Endothelial cell of umbilical vein (primary cell): ENCODE results near the gene CDK5R2. TPM values are rescaled to one million over a fixed set of nuclear protein-coding genes. Genes with fewer than 3 reads are reported as not detected.

Experiments used
- BruUV-seq: library from RNA; stranded (reverse); fragments of 400-500 nt; replicated peaks from 2 replicates; lab custom pipeline; 2021; lab: Mats Ljungman, UMichigan
- CTCF ChIA-PET: fragments of 300-600, 350-600 bp; sonication (Branson Sonifier 250); formaldehyde crosslinking; loops from one replicate; lab custom pipeline; 2021; ENCODE audit warnings: antibody characterized with exemption, inconsistent platforms; lab: Charles Lee
- POLR2A ChIA-PET: fragments of 300-600, 350-600 bp; sonication (Branson Sonifier 250); formaldehyde crosslinking; loops from one replicate; lab custom pipeline; 2021; ENCODE audit warnings: antibody characterized with exemption, inconsistent platforms; lab: Charles Lee
- DNase-seq: peaks from one replicate; pipeline ENCODE4 v3.0.0-alpha.2; 2011; ENCODE audit warnings: low read depth, low spot score
- FAIRE-seq: peaks from 2 replicates; lab custom pipeline; 2011; peaks lifted over from hg19 to GRCh38; lab: Jason Lieb, UNC
- H2AFZ ChIP-seq: 2 replicates; pipeline ENCODE4 v1.6.0; 2012; ENCODE audit warnings: low read depth, low read length, control low read depth, inconsistent platforms
- H3K27ac ChIP-seq: 2 replicates; pipeline ENCODE4 v1.5.1; 2011; ENCODE audit warnings: low read depth, mild to moderate bottlenecking, control low read depth, low read length, moderate library complexity; ENCODE audit not compliant: insufficient read depth
- H3K27me3 ChIP-seq, 2 experiments: 2 replicates each; pipeline versions ENCODE4 v1.6.0 to v1.6.1; 2011; ENCODE audit warnings: low read length in 2 of 2, mixed read lengths in 1 of 2; ENCODE audit not compliant: control insufficient read depth in 2 of 2, insufficient read depth in 2 of 2
- H3K36me3 ChIP-seq, 2 experiments: 2 replicates in 1 of 2; 3 replicates in 1 of 2; pipeline ENCODE4 v1.5.1; 2011; ENCODE audit warnings: low read length in 2 of 2, mild to moderate bottlenecking in 1 of 2, moderate library complexity in 1 of 2; ENCODE audit not compliant: control insufficient read depth in 2 of 2, insufficient read depth in 2 of 2; ENCODE audit errors: extremely low read depth in 1 of 2
- H3K4me1 ChIP-seq: 3 replicates; pipeline ENCODE4 v1.5.1; 2011; ENCODE audit warnings: mild to moderate bottlenecking, low read length; ENCODE audit not compliant: control insufficient read depth, insufficient read depth; ENCODE audit errors: extremely low read depth
- H3K4me2 ChIP-seq: 2 replicates; pipeline ENCODE4 v1.6.1; 2011; ENCODE audit warnings: low read length, control low read depth, mixed read lengths; ENCODE audit not compliant: insufficient read depth
- H3K4me3 ChIP-seq, 3 experiments: fragments of 200-600 bp in 1 of 3; sonication (generic), shearing (Covaris generic) in 1 of 3; replicated peaks in 1 of 3; 2 replicates each; pipeline ENCODE4 v1.5.1; 2011 to 2016; ENCODE audit warnings: control low read depth in 3 of 3, low read length in 3 of 3, mild to moderate bottlenecking in 2 of 3, inconsistent platforms in 1 of 3, low read depth in 1 of 3, moderate library complexity in 1 of 3; ENCODE audit not compliant: insufficient read depth in 1 of 3
- H3K79me2 ChIP-seq: 2 replicates; pipeline ENCODE4 v1.6.0; 2012; ENCODE audit warnings: low read length, inconsistent platforms; ENCODE audit not compliant: control insufficient read depth, insufficient read depth
- H3K9ac ChIP-seq: replicated peaks from 2 replicates; pipeline ENCODE3; 2011; ENCODE audit warnings: low read length, control low read depth; ENCODE audit not compliant: insufficient read depth; ENCODE audit errors: extremely low read depth
- H3K9me1 ChIP-seq: replicated peaks from 3 replicates; pipeline ENCODE4 v1.6.0; 2011; ENCODE audit warnings: mild to moderate bottlenecking, low read length; ENCODE audit not compliant: control insufficient read depth, insufficient read depth; ENCODE audit errors: extremely low read depth
- H3K9me3 ChIP-seq: replicated peaks from 2 replicates; pipeline ENCODE4 v1.5.1; 2012; ENCODE audit warnings: low read length, inconsistent platforms; ENCODE audit not compliant: control insufficient read depth, insufficient read depth
- H4K20me1 ChIP-seq: replicated peaks from 2 replicates; pipeline ENCODE3; 2011; ENCODE audit warnings: mild to moderate bottlenecking, low read length; ENCODE audit not compliant: control insufficient read depth, insufficient read depth; ENCODE audit errors: extremely low read depth
- CTCF ChIP-seq, 2 donors: IDR thresholded peaks; 1 replicate in 1 of 2; 2 replicates in 1 of 2; pipeline ENCODE4 v1.5.1; 2011; ENCODE audit warnings: low read length in 2 of 2, mild to moderate bottlenecking in 2 of 2, moderate library complexity in 2 of 2, control low read depth in 1 of 2, inconsistent platforms in 1 of 2, low read depth in 1 of 2; ENCODE audit not compliant: insufficient read depth in 1 of 2; ENCODE audit errors: extremely low read depth in 1 of 2
- EZH2 ChIP-seq: IDR thresholded peaks from 2 replicates; pipeline ENCODE4 v1.6.1; 2012; ENCODE audit warnings: borderline replicate concordance, low read depth, mild to moderate bottlenecking, moderate library complexity, low read length, inconsistent platforms; ENCODE audit not compliant: severe bottlenecking
- FOS ChIP-seq: IDR thresholded peaks from 2 replicates; pipeline ENCODE4 v1.6.1; 2011; ENCODE audit warnings: mild to moderate bottlenecking, low read length, moderate library complexity, borderline replicate concordance; ENCODE audit not compliant: insufficient read depth
- JUN ChIP-seq: IDR thresholded peaks from 2 replicates; pipeline ENCODE4 v1.6.1; 2011; ENCODE audit warnings: borderline replicate concordance, low read depth; ENCODE audit not compliant: insufficient read length, insufficient read depth
- POLR2A ChIP-seq: IDR thresholded peaks from 2 replicates; pipeline ENCODE4 v1.6.1; 2012; ENCODE audit warnings: low read depth, mild to moderate bottlenecking, control low read depth, low read length
- POLR2AphosphoS5 ChIP-seq: IDR thresholded peaks from 2 replicates; pipeline ENCODE4 v1.6.1; 2012; ENCODE audit warnings: low read depth, mild to moderate bottlenecking, control low read depth, low read length, moderate library complexity; ENCODE audit not compliant: insufficient read depth
- dilution Hi-C: fragments of 300-500 bp; cut with MboI; formaldehyde crosslinking; loops from one replicate; pipeline ENCODE4 v1.15.0; 2019; ENCODE audit warnings: low sequenced_read_pairs; ENCODE audit not compliant: extremely low pct_ligation_motif_present
- intact Hi-C: fragments of 100-400 bp; cut with micrococcal nuclease; formaldehyde crosslinking; loops from one replicate; pipeline ENCODE4 v1.10.0; 2022
- polyA plus RNA-seq, 4 experiments: library from polyadenylated mRNA; depleted of rRNA in 3 of 4; stranded (reverse) in 3 of 4; unstranded in 1 of 4; fragments of >200 nt; gene quantifications; 2 replicates each; pipeline versions ENCODE4 v1.2.1 to v1.2.3, GENCODE V29; 2011 to 2012; ENCODE audit warnings: missing spikeins in 1 of 4
- total RNA-seq: library from RNA; stranded (reverse); gene quantifications from 2 replicates; pipeline ENCODE4 v1.2.3, GENCODE V29; 2021
- TF ChIP-seq, protein P1 (sequence below): IDR thresholded peaks from 2 replicates; pipeline ENCODE4 v1.6.1; 2011; ENCODE audit not compliant: insufficient read depth, insufficient read length

CDK5R2 gene
- total and polyA plus RNA-seq, 2 donors (not counting 3 experiments of a cell fraction or from before 2014, with no cell fraction given): 0.03 TPM; not detected in 1

DNA sequence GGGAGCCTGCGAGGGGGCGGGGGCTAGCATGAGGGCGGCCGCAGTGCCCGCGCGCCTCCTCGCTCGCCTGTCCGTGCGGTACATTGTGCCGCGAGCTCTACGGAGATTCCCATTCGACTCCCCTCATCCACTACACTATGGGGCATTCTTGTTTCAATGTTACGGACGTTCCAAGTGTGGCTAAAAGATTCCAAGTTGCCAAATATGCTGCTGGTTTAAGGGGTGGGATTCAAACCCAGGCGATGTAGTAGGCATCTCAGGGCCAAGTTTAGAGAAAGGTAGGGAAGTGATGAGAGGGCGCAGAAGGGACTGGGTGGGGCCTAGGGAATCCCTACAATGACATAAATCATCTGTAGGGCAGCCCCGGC is 43.8 kb downstream of the CDK5R2 start:
- FAIRE-seq (no peak), DNase-seq (peak; percentile 14)
- Histone ChIP-seq H2AFZ (no peak overlapping the region), H3K36me3 (no peaks in the 10 kb centered on the region), H3K9ac (no peak overlapping the region), H3K9me3 (no peaks in the 10 kb centered on the region), H3K9me1 (no peaks in the 10 kb centered on the region), H3K79me2 (no peaks in the 10 kb centered on the region), H3K27ac (no peak overlapping the region), H3K4me1 (no peaks in the 10 kb centered on the region), H3K4me2 (no peak overlapping the region), H3K4me3 (no peak overlapping the region), H4K20me1 (no peaks in the 10 kb centered on the region), H3K27me3 (peaks cover 51 to 56% of the 10 kb centered on the region in 2 experiments)
- no peak for TF ChIP-seq CTCF (IDR thresholded peaks at IDR 0.05; ENCODE audit: extremely low read depth in 1 of 2, insufficient read depth in 1 of 2, low read depth in 1 of 2, low read length in 2 of 2)
- TF ChIP-seq, protein P1, sequence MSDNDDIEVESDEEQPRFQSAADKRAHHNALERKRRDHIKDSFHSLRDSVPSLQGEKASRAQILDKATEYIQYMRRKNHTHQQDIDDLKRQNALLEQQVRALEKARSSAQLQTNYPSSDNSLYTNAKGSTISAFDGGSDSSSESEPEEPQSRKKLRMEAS: no peak
- TF ChIP-seq EZH2: peak; percentile 22
- TF ChIP-seq FOS: no peak
- dilution Hi-C loops: no loop called here
- CTCF ChIA-PET: interaction anchor here (0.7 to 8.0 kb wide), 7 partner anchors 8 to 152 kb away, joined by 3 to 56 read pairs (median 3); no protein-coding TSS in a partner anchor
- POLR2A ChIA-PET: no interaction called here
- intact Hi-C loops: no loop called here
- no TSS peak for BruUV-seq

GRCh38 chr2:219003979-219004378 is 44.5 kb downstream of the CDK5R2 start:
- no peak for TF ChIP-seq POLR2A
- TF ChIP-seq FOS: no peak
- TF ChIP-seq EZH2: no peak
- TF ChIP-seq JUN: no peak
- no peak for TF ChIP-seq POLR2AphosphoS5
- TF ChIP-seq, protein P1: no peak
- dilution Hi-C loops: no loop called here
- Histone ChIP-seq H3K27ac (no peak overlapping the region), H4K20me1 (no peaks in the 10 kb centered on the region), H2AFZ (no peak overlapping the region), H3K9me3 (no peaks in the 10 kb centered on the region), H3K36me3 (no peaks in the 10 kb centered on the region), H3K9ac (no peak overlapping the region), H3K27me3 (peaks cover 46 to 56% of the 10 kb centered on the region in 2 experiments), H3K79me2 (no peaks in the 10 kb centered on the region), H3K4me1 (no peaks in the 10 kb centered on the region), H3K4me3 (no peak overlapping the region), H3K4me2 (no peak overlapping the region), H3K9me1 (no peaks in the 10 kb centered on the region)
- intact Hi-C loops: no loop called here
- POLR2A ChIA-PET: no interaction called here
- no peak for FAIRE-seq
- CTCF ChIA-PET: interaction anchor here (0.7 to 8.0 kb wide), 5 partner anchors 9 to 151 kb away, joined by 3 to 56 read pairs (median 7); no protein-coding TSS in a partner anchor
- BruUV-seq: no TSS peak
- no peak for DNase-seq
